ENCODE results near the gene RAB3GAP2.
A peak's percentile ranks its signal among the peaks of the same experiment; 100 is the strongest.
"Not testable (repeated sequence)": the region's sequence is repeated elsewhere in the genome, so short reads cannot be mapped to it uniquely, and the experiment has no call there.

The RAB3GAP2 gene

GRCh38 chr1:220249522-220249921, 22.7 kb downstream of the RAB3GAP2 start:
- no peaks in the 10 kb centered on the region for H3K9me2 ChIP-seq (replicated peaks; ENCODE audit: control insufficient read depth, low read length)
- peaks cover 40% of the 10 kb centered on the region for H3K9me3 ChIP-seq (ENCODE audit: control insufficient read depth, insufficient read depth, low read length)
- no peaks in the 10 kb centered on the region for H4K20me1 ChIP-seq (ENCODE audit: control insufficient read depth, insufficient read depth, low read depth, low read length)
- peaks cover 51% of the 10 kb centered on the region for H3K36me3 ChIP-seq (ENCODE audit: control insufficient read depth, low read length)
- peaks cover 2% of the 10 kb centered on the region for H3K4me1 ChIP-seq (ENCODE audit: control insufficient read depth, low read length)
- H3K79me2 ChIP-seq (ENCODE audit: control insufficient read depth, low read length): peaks cover 51% of the 10 kb centered on the region
- no peak overlapping the region for H3K4me3 ChIP-seq (ENCODE audit: low read length)
- peaks cover 4% of the 10 kb centered on the region; the same call in 1 of the 2 replicates for H3F3A ChIP-seq (ENCODE audit: control insufficient read depth, insufficient read depth)
- H3K27ac ChIP-seq (ENCODE audit: low read depth, low read length): no peak overlapping the region
- H3K4me2 ChIP-seq (ENCODE audit: low read length): no peak overlapping the region
- TF ChIP-seq EZH2phosphoT487 (IDR thresholded peaks at IDR 0.05; ENCODE audit: borderline replicate concordance, low read length): no peak
- TF ChIP-seq, protein P1, sequence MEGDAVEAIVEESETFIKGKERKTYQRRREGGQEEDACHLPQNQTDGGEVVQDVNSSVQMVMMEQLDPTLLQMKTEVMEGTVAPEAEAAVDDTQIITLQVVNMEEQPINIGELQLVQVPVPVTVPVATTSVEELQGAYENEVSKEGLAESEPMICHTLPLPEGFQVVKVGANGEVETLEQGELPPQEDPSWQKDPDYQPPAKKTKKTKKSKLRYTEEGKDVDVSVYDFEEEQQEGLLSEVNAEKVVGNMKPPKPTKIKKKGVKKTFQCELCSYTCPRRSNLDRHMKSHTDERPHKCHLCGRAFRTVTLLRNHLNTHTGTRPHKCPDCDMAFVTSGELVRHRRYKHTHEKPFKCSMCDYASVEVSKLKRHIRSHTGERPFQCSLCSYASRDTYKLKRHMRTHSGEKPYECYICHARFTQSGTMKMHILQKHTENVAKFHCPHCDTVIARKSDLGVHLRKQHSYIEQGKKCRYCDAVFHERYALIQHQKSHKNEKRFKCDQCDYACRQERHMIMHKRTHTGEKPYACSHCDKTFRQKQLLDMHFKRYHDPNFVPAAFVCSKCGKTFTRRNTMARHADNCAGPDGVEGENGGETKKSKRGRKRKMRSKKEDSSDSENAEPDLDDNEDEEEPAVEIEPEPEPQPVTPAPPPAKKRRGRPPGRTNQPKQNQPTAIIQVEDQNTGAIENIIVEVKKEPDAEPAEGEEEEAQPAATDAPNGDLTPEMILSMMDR (IDR thresholded peaks at IDR 0.05; ENCODE audit: low read depth, low read length, poor library complexity, severe bottlenecking): no peak
- no peaks in the 10 kb centered on the region for H3K27me3 ChIP-seq (ENCODE audit: control insufficient read depth, low read length)

- peaks cover 51% of the 10 kb centered on the region for H3K36me3 ChIP-seq (ENCODE audit: control insufficient read depth, low read length)
Measured at GRCh38 chr1:220248715-220249265, 23.5 kb downstream of the RAB3GAP2 start.

DNA sequence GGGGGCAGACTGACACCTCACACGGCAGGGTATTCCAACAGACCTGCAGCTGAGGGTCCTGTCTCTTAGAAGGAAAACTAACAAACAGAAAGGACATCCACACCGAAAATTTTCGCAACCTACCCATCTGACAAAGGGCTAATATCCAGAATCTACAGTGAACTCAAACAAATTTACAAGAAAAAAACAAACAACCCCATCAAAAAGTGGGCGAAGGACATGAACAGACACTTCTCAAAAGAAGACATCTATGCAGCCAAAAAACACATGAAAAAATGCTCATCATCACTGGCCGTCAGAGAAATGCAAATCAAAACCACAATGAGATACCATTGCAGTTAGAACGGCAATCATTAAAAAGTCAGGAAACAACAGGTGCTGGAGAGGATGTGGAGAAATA, 26.4 kb downstream of the RAB3GAP2 start:
- peaks cover 30% of the 10 kb centered on the region for H3K9me3 ChIP-seq (ENCODE audit: control insufficient read depth, insufficient read depth, low read length)
- H3K4me1 ChIP-seq (ENCODE audit: control insufficient read depth, low read length): peaks cover 35% of the 10 kb centered on the region
- H3K36me3 ChIP-seq (ENCODE audit: control insufficient read depth, low read length): peaks cover 35% of the 10 kb centered on the region
- H3F3A ChIP-seq (ENCODE audit: control insufficient read depth, insufficient read depth): peaks cover 11% of the 10 kb centered on the region; the same call in 1 of the 2 replicates
- H3K9me2 ChIP-seq (replicated peaks; ENCODE audit: control insufficient read depth, low read length); H3K4me3 ChIP-seq (ENCODE audit: low read length); H3K4me2 ChIP-seq (ENCODE audit: low read length); H3K27me3 ChIP-seq (ENCODE audit: control insufficient read depth, low read length); H4K20me1 ChIP-seq (ENCODE audit: control insufficient read depth, insufficient read depth, low read depth, low read length); H3K27ac ChIP-seq (ENCODE audit: low read depth, low read length): not testable (repeated sequence)
- H3K79me2 ChIP-seq (ENCODE audit: control insufficient read depth, low read length): peaks cover 68% of the 10 kb centered on the region

More at GRCh38 chr1:220248715-220249265, 23.5 kb downstream of the RAB3GAP2 start:
- H3K9me3 ChIP-seq (ENCODE audit: control insufficient read depth, insufficient read depth, low read length): peaks cover 40% of the 10 kb centered on the region
- peaks cover 59% of the 10 kb centered on the region for H3K79me2 ChIP-seq (ENCODE audit: control insufficient read depth, low read length)
- not testable (repeated sequence) for H3K27me3 ChIP-seq (ENCODE audit: control insufficient read depth, low read length); H3K9me2 ChIP-seq (replicated peaks; ENCODE audit: control insufficient read depth, low read length); H3K27ac ChIP-seq (ENCODE audit: low read depth, low read length); H3F3A ChIP-seq (ENCODE audit: control insufficient read depth, insufficient read depth); H3K4me1 ChIP-seq (ENCODE audit: control insufficient read depth, low read length); H4K20me1 ChIP-seq (ENCODE audit: control insufficient read depth, insufficient read depth, low read depth, low read length); H3K4me3 ChIP-seq (ENCODE audit: low read length); H3K4me2 ChIP-seq (ENCODE audit: low read length)

- Histone ChIP-seq H3K4me1 (ENCODE audit: control insufficient read depth, low read length) (peaks cover 54% of the 10 kb centered on the region), H4K20me1 (ENCODE audit: control insufficient read depth, insufficient read depth, low read depth, low read length) (no peaks in the 10 kb centered on the region), H3K27me3 (ENCODE audit: control insufficient read depth, low read length) (no peaks in the 10 kb centered on the region), H3K4me3 (ENCODE audit: low read length) (0 out of 2 replicates have a peak overlapping the region, but pooled peaks have one; percentile 6), H3K4me2 (ENCODE audit: low read length) (peak overlapping the region; percentile 26), H3K9me2 (replicated peaks; ENCODE audit: control insufficient read depth, low read length) (no peaks in the 10 kb centered on the region), H3K36me3 (ENCODE audit: control insufficient read depth, low read length) (peaks cover 19% of the 10 kb centered on the region), H3F3A (ENCODE audit: control insufficient read depth, insufficient read depth) (peaks cover 11% of the 10 kb centered on the region; the same call in 1 of the 2 replicates), H3K79me2 (ENCODE audit: control insufficient read depth, low read length) (peaks cover 74% of the 10 kb centered on the region), H3K9me3 (ENCODE audit: control insufficient read depth, insufficient read depth, low read length) (peaks cover 11% of the 10 kb centered on the region; the same call in 1 of the 2 replicates), H3K27ac (ENCODE audit: low read depth, low read length) (no peak overlapping the region; the same call in 1 of the 2 replicates)
- TF ChIP-seq EZH2phosphoT487 (IDR thresholded peaks at IDR 0.05; ENCODE audit: borderline replicate concordance, low read length): no peak
- TF ChIP-seq, protein P1 (IDR thresholded peaks at IDR 0.05; ENCODE audit: low read depth, low read length, poor library complexity, severe bottlenecking): no peak
Measured at GRCh38 chr1:220243947-220244346, 28.3 kb downstream of the RAB3GAP2 start.
